Osteoblast (primary cell): ENCODE data around the gene CRY1. TPM values are rescaled to one million over a fixed set of nuclear protein-coding genes. Genes with fewer than 3 reads are reported as not detected.
"Not testable (repeated sequence)": the region's sequence is repeated elsewhere in the genome, so short reads cannot be mapped to it uniquely, and the experiment has no call there.

Experiments
- DNase-seq: peaks from one replicate; pipeline ENCODE4 v3.0.0; 2011; ENCODE audit warnings: low spot score, mixed read lengths; ENCODE audit not compliant: insufficient read length; ENCODE audit errors: missing footprints
- H2AFZ ChIP-seq: 2 replicates; pipeline ENCODE4 v1.6.0; 2011; ENCODE audit warnings: mild to moderate bottlenecking, low read length
- H3K27ac ChIP-seq: 2 replicates; pipeline ENCODE4 v1.5.1; 2011; ENCODE audit warnings: mild to moderate bottlenecking, low read depth, low read length, moderate library complexity
- H3K27me3 ChIP-seq: 2 replicates; pipeline ENCODE4 v1.6.0; 2012; ENCODE audit warnings: mild to moderate bottlenecking, control low read depth, inconsistent platforms, low read length, moderate library complexity; ENCODE audit not compliant: insufficient read depth
- H3K36me3 ChIP-seq: 2 replicates; pipeline ENCODE4 v1.5.1; 2011; ENCODE audit warnings: mild to moderate bottlenecking, low read length, control low read depth, moderate library complexity; ENCODE audit not compliant: insufficient read depth
- H3K4me1 ChIP-seq: 2 replicates; pipeline ENCODE4 v1.5.1; 2011; ENCODE audit warnings: mild to moderate bottlenecking, low read length, control low read depth, moderate library complexity; ENCODE audit not compliant: insufficient read depth
- H3K4me2 ChIP-seq: 2 replicates; pipeline ENCODE4 v1.6.0; 2011; ENCODE audit warnings: mild to moderate bottlenecking, low read length; ENCODE audit not compliant: insufficient read depth
- H3K4me3 ChIP-seq: fragments of 200-600 bp; sonication (generic); 3 replicates; pipeline ENCODE4 v1.5.1; 2012; ENCODE audit warnings: mild to moderate bottlenecking, low read length, inconsistent platforms; ENCODE audit not compliant: insufficient read depth
- H3K79me2 ChIP-seq: 2 replicates; pipeline ENCODE4 v1.6.0; 2012; ENCODE audit warnings: mild to moderate bottlenecking, low read length, control low read depth, inconsistent platforms; ENCODE audit not compliant: insufficient read depth
- H3K9me3 ChIP-seq: 2 replicates; pipeline ENCODE4 v1.5.1; 2011; ENCODE audit warnings: low read depth, low read length, control low read depth
- H4K20me1 ChIP-seq: 2 replicates; pipeline ENCODE4 v1.6.0; 2012; ENCODE audit warnings: mild to moderate bottlenecking, low read length, control low read depth; ENCODE audit not compliant: insufficient read depth
- total RNA-seq: library from RNA; depleted of rRNA; stranded (reverse); fragments of >200 nt; gene quantifications from 2 replicates; pipeline ENCODE4 v1.2.3, GENCODE V29; 2012
- TF ChIP-seq, protein P1 (sequence below): IDR thresholded peaks from 2 replicates; pipeline ENCODE4 v1.5.1; 2011; ENCODE audit warnings: mild to moderate bottlenecking, low read depth, low read length, moderate library complexity; ENCODE audit errors: extremely low read depth

Gene CRY1
- total RNA-seq, 1 donor, result 18.1 TPM

- DNase-seq, result peak; percentile 27
- H3K4me3 ChIP-seq, result no peak overlapping the region
- no peaks in the 10 kb centered on the region for H3K79me2 ChIP-seq
- no peaks in the 10 kb centered on the region for H4K20me1 ChIP-seq
- H3K36me3 ChIP-seq, result peaks cover 9% of the 10 kb centered on the region
- TF ChIP-seq, protein P1, sequence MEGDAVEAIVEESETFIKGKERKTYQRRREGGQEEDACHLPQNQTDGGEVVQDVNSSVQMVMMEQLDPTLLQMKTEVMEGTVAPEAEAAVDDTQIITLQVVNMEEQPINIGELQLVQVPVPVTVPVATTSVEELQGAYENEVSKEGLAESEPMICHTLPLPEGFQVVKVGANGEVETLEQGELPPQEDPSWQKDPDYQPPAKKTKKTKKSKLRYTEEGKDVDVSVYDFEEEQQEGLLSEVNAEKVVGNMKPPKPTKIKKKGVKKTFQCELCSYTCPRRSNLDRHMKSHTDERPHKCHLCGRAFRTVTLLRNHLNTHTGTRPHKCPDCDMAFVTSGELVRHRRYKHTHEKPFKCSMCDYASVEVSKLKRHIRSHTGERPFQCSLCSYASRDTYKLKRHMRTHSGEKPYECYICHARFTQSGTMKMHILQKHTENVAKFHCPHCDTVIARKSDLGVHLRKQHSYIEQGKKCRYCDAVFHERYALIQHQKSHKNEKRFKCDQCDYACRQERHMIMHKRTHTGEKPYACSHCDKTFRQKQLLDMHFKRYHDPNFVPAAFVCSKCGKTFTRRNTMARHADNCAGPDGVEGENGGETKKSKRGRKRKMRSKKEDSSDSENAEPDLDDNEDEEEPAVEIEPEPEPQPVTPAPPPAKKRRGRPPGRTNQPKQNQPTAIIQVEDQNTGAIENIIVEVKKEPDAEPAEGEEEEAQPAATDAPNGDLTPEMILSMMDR, result no peak
- H3K9me3 ChIP-seq, result no peaks in the 10 kb centered on the region
- H3K27ac ChIP-seq, result no peak overlapping the region
- no peak overlapping the region for H2AFZ ChIP-seq
- H3K4me1 ChIP-seq, result peaks cover 7% of the 10 kb centered on the region
- H3K27me3 ChIP-seq, result no peaks in the 10 kb centered on the region
- H3K4me2 ChIP-seq, result no peak overlapping the region
These were observed 93.9 kb downstream of the CRY1 start for GRCh38 chr12:106999446-106999845.

GRCh38 chr12:106997916-106998315 lies 95.4 kb downstream of the CRY1 start:
- Histone ChIP-seq H3K4me2 (no peak overlapping the region), H4K20me1 (no peaks in the 10 kb centered on the region), H3K4me1 (peaks cover 7% of the 10 kb centered on the region), H3K27me3 (no peaks in the 10 kb centered on the region), H3K9me3 (no peaks in the 10 kb centered on the region), H2AFZ (no peak overlapping the region), H3K36me3 (peaks cover 9% of the 10 kb centered on the region), H3K4me3 (no peak overlapping the region), H3K79me2 (no peaks in the 10 kb centered on the region), H3K27ac (no peak overlapping the region)
- TF ChIP-seq, protein P1, result no peak
- DNase-seq, result peak; percentile 18

DNA sequence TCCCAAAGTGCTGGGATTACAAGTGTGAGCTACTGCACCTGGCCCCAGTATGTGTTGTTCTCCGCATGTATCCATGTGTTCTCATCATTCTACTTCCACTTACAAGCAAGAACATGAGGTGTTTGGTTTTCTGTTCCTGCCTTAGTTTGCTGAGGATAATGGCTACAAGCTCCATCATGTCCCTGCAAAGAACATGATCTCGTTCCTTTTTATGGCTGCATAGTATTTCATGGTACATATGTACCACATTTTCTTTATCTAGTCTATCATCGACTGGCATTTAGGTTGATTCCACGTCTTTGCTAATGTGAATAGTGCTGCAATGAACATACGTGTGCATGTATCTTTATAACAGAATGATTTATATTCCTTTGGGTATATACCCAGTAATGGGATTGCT lies 97.2 kb downstream of the CRY1 start:
- not testable (repeated sequence) for DNase-seq, H3K4me2 ChIP-seq, H3K27me3 ChIP-seq, H3K4me1 ChIP-seq, H3K79me2 ChIP-seq, H4K20me1 ChIP-seq, H3K36me3 ChIP-seq, H3K27ac ChIP-seq, H3K9me3 ChIP-seq, H2AFZ ChIP-seq, H3K4me3 ChIP-seq

- H3K9me3 ChIP-seq, result no peaks in the 10 kb centered on the region
- no peaks in the 10 kb centered on the region for H3K79me2 ChIP-seq
- H3K27ac ChIP-seq, result no peak overlapping the region
- DNase-seq, result peak; percentile 35
- no peaks in the 10 kb centered on the region for H3K27me3 ChIP-seq
- TF ChIP-seq, protein P1, result no peak
- no peaks in the 10 kb centered on the region for H4K20me1 ChIP-seq
- H3K4me2 ChIP-seq, result peak overlapping the region; percentile 16
- peaks cover 9% of the 10 kb centered on the region for H3K36me3 ChIP-seq
- H3K4me3 ChIP-seq, result no peak overlapping the region
- H2AFZ ChIP-seq, result no peak overlapping the region
- peaks cover 8% of the 10 kb centered on the region for H3K4me1 ChIP-seq
These were observed 98.6 kb downstream of the CRY1 start for GRCh38 chr12:106994579-106995220.
